ENCODE data around the gene IMMP2L.
"Not testable (repeated sequence)": the region's sequence is repeated elsewhere in the genome, so short reads cannot be mapped to it uniquely, and the experiment has no call there.

The IMMP2L gene

GRCh38 chr7:111264981-111265380 is 297.3 kb downstream of the IMMP2L start:
- DNase-seq (ENCODE audit: low read depth, low spot score), result no peak

DNA sequence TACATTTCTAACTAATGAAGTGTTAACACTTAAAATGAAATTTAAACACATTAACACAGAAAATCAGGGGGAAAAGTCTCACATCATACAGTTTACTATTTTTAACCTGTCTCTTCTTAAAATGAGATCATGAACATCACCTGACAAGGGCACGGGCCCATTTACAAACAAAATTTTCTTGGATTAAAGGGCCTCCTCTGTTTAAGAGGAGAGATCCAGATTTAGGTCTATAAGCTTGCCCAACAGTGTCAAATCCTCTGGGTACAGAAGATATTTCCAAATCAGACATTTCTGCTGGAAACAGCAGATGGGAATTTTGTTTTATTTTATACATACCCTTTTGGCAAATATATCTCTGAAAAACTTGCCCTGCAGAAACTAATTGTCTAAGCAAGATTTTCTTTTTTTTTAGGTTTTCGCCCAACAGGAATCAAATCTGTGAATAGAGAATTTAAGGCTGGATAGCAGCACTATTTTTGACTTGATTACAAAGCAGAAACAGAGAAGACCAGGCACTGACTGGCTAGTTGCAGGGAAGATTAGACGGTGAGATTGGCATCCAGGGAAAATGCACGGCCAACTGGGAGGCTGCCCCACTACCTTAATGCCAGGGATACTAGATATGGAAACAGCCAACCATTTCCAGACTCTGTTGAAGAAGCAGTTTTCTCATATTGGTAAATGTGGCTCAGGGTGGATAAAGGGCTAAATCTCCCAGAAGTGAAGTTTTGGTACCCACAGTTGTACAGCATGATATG is 298.0 kb downstream of the IMMP2L start:
- no peak for DNase-seq (ENCODE audit: low read depth, low spot score)

- DNase-seq (ENCODE audit: low read depth, low spot score), result no peak
These were observed 299.8 kb downstream of the IMMP2L start for GRCh38 chr7:111262293-111263116.

GRCh38 chr7:111261496-111261895 is 300.8 kb downstream of the IMMP2L start:
- no peak for DNase-seq (ENCODE audit: low read depth, low spot score)

- DNase-seq (ENCODE audit: low read depth, low spot score), result no peak
These were observed 302.3 kb downstream of the IMMP2L start for GRCh38 chr7:111259991-111260390.

- DNase-seq (ENCODE audit: low read depth, low spot score), result no peak
These were observed 305.9 kb downstream of the IMMP2L start for GRCh38 chr7:111256391-111256790.

DNA sequence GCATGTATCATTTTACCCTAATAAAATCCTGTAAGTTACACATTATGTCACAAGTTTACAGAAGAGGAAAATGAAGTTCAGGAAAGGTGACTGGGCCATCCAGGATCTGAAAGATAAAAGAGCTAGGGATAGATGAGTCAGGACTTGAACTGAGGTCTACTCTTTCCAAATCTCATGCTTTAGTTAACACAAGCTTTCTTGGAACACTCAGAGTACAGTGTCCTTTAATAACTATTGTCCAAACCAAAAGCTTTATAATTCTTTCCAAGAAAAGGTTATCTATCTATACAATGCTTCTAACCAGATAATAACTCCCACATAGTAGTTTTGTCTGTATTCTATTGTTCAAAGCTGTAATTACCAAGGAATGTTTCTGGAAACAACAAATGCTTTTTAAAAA is 306.7 kb downstream of the IMMP2L start:
- DNase-seq (ENCODE audit: low read depth, low spot score), result no peak

- DNase-seq (ENCODE audit: low read depth, low spot score), result not testable (repeated sequence)
These were observed 310.9 kb downstream of the IMMP2L start for GRCh38 chr7:111251365-111251764.

DNA sequence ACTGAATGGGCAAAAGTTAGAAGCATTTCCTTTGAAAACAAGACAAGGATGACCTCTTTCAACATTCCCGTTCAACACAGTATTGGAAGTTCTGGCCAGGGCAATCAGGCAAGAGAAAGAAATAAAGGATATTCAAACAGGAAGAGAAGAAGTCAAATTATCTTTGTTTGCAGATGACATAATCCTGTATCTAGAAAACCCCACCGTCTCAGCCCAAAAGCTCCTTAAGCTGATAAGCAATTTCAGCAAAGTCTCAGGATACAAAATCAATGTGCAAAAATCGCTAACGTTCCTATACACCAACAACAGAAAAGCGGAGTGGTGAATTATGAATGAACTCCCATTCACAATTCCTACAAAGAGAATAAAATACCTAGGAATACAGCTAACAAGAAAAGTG is 312.5 kb downstream of the IMMP2L start:
- not testable (repeated sequence) for DNase-seq (ENCODE audit: low read depth, low spot score)

DNA sequence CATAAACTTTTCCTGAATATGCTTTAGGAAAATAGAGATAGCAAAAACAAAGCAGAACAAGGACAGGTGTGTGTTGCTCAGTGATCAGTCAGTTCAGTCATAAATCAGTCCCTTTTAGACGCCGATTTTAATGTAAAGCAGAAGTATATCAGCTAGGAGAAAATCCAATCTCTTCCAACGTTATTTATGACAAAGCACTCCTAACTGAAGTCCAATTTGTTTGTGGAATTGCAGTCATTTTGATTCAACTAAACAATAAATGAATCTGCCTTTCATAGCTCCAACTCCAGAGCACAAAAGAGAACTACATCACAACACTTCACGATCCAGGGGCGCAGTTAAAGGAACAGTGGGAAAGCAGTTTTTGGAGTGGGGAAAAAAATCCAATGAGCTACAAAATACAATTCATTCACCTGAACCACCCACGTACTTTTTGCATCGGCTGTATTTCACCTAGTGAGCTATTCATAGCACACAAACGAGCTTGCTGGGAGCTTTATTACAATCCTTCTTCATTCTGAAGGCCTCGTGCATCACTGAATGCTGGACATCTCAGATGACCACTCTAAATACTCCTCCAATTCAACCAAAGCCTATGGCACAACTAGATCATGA is 320.0 kb downstream of the IMMP2L start:
- no peak for DNase-seq (ENCODE audit: low read depth, low spot score)

- no peak for DNase-seq (ENCODE audit: low read depth, low spot score)
These were observed 321.9 kb downstream of the IMMP2L start for GRCh38 chr7:111240371-111240770.

- no peak for DNase-seq (ENCODE audit: low read depth, low spot score)
These were observed 322.9 kb downstream of the IMMP2L start for GRCh38 chr7:111239437-111239836.

DNA sequence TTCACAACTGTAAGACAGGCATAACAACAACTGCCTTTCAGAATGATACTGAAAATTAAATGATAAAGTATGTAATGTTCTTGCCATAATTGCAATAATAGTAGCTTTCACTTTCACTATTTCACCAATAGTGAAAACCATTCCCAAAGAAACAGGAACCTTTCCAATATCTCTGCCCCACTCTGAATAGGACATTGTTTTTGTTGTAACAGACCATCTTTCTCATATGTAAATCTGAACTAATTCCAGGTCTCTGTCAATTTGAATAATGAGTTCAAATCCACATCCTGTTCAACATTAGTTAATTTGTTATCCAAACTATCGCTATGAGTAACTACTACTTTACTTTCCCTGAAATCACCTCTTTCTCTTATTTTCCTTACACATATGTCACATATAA is 323.4 kb downstream of the IMMP2L start:
- DNase-seq (ENCODE audit: low read depth, low spot score), result peak; percentile 33

GRCh38 chr7:111235709-111236108 is 326.6 kb downstream of the IMMP2L start:
- DNase-seq (ENCODE audit: low read depth, low spot score), result no peak

GRCh38 chr7:111232249-111233084 is 329.8 kb downstream of the IMMP2L start:
- peak; percentile 45 for DNase-seq (ENCODE audit: low read depth, low spot score)

- DNase-seq (ENCODE audit: low read depth, low spot score), result peak; percentile 70
These were observed 332.4 kb downstream of the IMMP2L start for GRCh38 chr7:111229916-111230315.

- DNase-seq (ENCODE audit: low read depth, low spot score), result peak; percentile 50
These were observed 333.0 kb downstream of the IMMP2L start for GRCh38 chr7:111229181-111229740.

GRCh38 chr7:111228437-111228836 is 333.9 kb downstream of the IMMP2L start:
- DNase-seq (ENCODE audit: low read depth, low spot score), result no peak

DNA sequence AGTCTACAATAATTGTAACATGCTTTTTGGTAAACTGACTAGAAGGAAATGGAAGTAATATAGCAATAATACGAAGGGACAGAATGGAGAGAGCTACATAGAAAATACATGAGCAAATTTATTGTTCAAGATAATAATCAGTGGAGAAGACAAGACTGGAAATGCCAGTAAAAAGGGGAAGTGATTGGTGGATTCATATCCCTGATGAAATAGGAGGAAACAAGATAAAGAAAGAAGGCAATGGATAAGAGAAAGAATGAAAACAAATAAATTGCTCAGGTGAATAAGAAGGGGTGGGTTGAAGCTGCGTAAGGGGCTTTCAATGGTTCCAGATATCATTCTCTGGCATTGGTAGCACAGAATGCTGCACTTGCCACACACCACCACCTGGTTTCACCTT is 335.5 kb downstream of the IMMP2L start:
- DNase-seq (ENCODE audit: low read depth, low spot score), result no peak

DNA sequence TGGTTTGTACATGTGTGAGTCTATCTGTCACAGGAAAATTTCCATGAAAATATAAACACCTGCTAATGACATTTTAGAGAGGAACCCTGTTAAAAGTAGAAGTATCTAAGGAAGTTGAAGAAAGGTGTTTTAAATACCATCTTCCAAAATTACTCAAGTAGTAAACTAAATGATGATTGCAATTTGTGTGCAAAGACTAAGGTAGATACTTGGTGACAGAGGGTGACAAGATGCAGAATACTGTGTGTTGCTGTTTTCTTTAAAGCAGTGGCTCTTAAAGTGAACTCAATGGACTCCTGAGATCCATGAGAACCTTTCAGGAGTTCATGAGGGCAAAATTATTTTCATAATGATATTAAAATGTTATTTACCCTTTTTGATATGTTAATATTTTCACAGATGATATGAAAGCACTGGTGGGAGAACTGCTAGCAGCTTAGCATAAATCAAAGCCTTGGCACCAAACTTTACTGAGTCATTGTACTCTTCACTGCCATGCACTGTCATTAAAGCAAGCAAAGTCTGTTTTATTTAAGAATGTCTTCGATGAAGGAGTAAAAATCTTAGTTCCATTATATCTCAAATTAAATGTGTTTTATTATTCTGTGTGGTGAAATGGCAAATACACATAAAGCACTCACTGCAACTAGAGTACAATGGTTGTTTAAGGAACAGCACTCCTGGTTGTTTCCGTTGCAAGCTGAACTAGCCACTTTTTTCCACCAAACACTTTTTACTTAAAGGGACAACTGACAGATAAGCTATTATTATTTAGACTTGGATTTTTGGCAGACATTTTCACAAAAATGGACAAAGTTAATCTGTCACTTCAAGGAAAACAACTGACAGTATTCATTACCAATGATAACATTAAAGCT is 337.7 kb downstream of the IMMP2L start:
- DNase-seq (ENCODE audit: low read depth, low spot score), result peak; percentile 7

Data from astrocyte of the hippocampus (primary cell).